NCI-H524 treated with DMSO at 0.1 percent for 48 hours (cell line): Measurements from ENCODE around the gene MMP25.
"Not testable (repeated sequence)": the region's sequence is repeated elsewhere in the genome, so short reads cannot be mapped to it uniquely, and the experiment has no call there.

Experiments
- DNase-seq: peaks from one replicate; lab custom pipeline; 2025; lab: John Stamatoyannopoulos, UW

MMP25 gene

DNA sequence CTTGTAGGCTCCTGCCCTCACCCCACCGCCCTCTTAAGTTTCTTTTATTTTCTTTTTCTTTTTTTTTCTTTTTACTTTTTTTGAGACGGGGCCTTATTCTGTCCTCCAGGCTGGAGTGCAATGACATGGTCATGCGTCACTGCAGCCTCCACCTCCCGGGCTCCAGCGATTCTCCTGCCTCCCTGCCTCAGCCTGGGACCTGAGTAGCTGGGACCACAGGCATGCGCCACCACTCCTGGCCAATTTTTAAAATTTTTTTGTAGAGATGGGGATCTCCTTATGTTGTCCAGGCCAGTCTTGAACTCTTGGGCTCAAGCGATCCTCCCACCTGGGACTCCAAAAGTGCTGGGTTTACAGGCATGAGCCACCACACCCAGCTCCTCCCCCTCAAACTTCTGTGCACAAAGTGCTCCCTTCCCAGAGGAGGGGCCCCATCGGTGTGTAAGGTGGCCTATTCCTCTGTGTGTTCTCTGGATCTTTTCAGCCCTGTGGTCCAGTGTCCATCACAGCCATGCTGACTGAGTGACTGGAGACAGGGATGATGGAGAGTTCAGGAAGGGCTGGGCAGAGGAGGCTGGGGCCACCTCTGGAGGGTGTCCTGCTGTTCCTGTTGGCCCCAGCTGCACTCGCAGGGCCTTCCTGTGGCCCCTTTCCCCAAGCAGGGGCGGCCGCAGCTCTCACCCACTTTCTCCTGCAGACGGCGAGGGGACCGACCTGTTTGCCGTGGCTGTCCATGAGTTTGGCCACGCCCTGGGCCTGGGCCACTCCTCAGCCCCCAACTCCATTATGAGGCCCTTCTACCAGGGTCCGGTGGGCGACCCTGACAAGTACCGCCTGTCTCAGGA is 10.2 kb downstream of the MMP25 start:
- no peak for DNase-seq

DNA sequence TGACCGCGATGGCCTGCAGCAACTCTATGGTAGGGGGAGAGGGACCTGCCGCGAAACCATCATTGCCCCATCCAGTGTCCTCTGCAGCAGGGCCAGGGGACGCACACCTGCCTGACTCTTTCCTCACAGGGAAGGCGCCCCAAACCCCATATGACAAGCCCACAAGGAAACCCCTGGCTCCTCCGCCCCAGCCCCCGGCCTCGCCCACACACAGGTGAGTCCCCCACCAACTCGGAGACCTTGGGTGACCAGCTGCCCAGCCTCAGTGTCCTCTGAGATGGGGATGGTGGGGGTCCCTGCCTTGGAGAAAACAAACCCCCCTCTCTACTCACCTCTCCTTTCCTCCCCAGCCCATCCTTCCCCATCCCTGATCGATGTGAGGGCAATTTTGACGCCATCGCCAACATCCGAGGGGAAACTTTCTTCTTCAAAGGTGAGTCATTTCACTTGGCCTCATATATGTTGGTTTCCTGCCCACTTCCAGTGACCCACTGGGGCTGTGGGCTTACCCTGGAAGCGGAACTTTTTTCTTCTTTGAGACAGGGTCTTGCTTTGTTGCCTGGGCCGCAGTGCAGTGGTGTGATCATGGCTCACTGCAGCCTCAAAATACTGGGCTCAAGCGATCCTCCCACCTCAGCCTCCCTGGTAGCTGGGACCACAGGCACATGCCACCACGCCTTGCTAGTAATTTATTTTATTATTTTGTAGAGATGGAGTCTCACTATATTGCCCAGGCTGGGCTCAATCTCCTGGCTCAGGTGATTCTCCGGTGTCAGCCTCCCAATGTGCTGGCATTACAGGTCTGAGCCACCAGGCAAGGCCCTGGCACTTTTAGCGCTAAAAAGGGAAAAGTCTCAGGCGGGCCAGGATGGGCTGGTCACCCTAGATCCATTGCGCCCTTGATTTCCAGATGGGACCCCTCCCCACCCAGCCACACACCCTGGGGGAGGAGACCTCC is 11.1 kb downstream of the MMP25 start:
- no peak for DNase-seq

DNA sequence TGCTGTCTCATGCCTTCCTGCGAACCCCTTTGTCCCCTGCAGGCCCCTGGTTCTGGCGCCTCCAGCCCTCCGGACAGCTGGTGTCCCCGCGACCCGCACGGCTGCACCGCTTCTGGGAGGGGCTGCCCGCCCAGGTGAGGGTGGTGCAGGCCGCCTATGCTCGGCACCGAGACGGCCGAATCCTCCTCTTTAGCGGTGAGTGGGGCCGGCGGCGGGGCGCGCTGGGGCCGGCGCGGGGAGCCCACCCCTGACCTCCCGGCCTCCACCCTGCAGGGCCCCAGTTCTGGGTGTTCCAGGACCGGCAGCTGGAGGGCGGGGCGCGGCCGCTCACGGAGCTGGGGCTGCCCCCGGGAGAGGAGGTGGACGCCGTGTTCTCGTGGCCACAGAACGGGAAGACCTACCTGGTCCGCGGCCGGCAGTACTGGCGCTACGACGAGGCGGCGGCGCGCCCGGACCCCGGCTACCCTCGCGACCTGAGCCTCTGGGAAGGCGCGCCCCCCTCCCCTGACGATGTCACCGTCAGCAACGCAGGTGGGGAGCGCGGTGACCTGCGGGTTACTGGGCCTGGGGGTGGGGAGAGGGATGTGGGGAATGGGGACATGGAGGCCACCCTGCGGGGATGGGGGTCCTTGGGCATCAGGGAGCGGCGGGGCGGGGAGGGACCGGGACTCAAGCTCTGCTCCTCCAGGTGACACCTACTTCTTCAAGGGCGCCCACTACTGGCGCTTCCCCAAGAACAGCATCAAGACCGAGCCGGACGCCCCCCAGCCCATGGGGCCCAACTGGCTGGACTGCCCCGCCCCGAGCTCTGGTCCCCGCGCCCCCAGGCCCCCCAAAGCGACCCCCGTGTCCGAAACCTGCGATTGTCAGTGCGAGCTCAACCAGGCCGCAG is 12.0 kb downstream of the MMP25 start:
- DNase-seq = no peak

DNA sequence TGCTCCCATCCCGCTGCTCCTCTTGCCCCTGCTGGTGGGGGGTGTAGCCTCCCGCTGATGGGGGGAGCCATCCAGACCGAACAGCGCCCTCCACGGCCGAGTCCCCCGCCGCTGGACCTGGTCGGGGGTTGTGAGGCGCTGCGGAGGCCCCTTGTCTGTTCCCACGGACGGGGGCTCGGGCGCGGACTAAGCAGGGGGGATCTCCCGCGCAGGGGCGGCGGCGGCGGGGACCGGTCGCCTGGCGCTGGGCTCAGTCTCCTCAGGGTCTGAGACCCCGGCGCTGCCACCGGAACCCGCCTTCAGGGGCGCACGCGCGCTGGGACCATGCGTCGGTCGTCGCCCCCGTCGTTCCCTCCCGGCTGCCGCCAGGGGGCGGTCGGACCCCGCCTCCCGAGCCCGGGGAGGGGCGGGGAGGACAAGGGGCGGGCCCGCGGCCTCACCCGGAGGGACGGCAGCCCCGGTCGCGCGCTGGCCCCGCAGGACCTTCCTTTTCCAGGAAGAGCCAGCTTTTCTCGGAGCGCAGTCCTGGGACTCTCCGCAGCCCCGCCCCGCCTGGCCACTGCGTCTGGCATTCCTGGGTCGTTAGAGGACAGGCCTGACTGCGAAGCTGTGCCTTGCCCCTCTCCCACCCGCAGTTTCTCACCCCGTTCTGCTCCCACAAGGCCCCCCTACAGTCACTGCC is 12.8 kb downstream of the MMP25 start:
- no peak for DNase-seq

DNA sequence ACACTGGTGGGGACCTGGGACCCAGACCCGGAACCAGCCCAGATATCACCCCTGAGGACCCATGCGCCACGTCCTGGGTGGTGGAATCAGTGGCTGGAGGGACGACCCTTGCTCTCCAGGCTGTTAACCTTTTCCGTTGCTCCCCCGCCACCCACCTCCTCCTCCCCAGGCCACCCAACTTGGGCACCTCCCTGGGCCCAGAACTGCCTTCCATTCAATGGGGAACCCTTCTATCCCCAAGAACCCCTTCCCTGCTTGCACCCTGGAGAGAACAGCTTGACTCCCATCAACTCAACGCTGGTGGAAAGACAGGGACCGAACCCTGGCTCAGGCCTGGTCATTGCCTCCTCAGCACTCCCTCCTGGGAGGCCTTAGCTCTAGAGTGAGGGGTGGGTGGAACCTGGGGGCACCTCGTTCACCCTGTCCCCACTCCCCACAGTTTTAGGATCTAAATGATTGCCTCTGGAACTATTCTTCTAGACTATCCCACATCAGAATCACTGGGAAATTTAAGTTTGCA is 13.4 kb downstream of the MMP25 start:
- DNase-seq = no peak

DNA sequence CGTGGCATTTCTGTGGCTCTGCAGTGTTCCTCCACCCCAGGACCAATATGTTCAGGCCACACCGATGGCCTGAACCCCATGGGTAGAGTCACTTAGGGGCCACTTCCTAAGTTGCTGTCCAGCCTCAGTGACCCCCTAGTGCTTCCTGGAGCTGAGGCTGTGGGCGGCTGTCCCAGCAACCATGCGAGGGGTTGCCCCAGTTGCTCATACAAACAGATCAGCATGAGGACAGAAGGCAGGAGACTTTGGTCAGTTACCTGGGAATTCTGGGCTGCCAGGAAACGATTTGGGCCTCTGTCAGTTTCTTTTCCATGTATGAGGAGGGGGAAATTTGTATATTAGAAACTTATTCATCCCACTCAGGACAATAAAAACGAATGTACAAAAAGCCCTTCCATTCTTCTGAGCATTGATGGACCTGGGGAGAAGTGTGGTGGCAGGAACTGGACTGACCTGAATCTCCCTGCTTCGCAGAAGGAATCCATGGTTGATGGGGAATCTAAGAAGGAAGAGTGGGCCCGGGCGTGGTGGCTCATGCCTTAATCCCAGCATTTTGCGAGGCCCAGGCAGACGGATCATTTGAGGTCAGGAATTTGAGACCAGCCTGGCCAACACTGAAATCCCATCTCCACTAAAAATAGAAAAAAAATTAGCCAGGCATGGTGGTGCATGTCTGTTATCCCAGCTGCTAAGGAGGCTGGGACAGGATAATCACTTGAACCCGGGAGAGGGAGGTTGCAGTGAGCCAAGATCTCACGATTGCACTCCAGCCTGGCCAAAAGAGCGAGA is 14.2 kb downstream of the MMP25 start:
- DNase-seq = no peak

DNA sequence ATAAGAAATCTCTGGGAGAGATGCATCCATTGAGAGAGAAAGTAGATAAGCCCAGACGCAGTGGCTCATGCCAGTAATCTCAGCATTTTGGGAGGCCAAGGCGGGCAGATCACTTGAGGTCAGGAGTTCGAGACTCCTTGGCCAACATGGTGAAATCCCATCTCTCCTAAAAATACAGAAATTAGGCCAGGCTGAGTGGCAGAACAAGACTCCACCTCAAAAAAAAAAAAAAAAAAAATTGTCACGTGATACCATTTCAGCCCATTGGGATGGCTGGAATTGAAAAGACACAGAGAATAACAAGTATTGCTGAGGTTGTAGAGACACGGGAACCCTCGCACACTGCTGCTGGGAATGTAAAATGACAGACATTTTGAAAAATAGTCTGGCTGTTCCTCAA is 16.2 kb downstream of the MMP25 start:
- DNase-seq = no peak

DNA sequence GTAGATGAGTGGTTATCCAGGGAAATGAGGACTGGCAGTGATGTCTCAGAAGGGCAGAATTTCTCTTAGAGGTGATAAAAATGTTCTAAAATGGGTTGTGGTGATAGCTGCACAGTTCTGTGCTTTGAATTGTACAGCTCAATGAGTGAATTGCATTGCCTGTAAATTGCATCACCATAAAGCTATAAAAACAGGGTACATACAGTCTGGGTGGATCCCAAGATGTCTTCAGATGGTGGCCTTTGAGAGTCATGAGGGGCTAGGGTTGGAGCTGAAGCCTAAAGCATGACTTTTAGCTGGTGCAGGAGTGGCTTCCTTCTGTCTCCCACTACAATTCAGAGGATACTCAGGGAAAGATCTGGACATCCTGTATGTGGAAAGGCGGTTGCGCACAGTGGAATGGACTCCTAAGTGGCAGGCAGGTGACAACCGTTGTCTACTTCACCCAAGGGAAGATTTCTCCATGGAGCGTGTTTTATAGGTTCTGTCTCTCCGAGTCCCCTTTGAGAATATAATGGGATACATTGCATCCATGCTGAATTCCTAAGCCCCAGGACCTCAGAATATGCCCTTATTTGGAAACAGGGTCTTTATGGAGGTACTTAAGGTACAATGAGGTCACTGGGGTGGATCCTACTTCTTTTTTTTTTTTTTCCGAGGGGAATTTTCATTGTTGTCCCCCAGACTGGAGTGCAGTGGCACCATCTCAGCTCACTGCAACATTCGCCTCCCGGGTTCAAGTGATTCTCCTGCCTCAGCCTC is 17.4 kb downstream of the MMP25 start:
- no peak for DNase-seq

DNA sequence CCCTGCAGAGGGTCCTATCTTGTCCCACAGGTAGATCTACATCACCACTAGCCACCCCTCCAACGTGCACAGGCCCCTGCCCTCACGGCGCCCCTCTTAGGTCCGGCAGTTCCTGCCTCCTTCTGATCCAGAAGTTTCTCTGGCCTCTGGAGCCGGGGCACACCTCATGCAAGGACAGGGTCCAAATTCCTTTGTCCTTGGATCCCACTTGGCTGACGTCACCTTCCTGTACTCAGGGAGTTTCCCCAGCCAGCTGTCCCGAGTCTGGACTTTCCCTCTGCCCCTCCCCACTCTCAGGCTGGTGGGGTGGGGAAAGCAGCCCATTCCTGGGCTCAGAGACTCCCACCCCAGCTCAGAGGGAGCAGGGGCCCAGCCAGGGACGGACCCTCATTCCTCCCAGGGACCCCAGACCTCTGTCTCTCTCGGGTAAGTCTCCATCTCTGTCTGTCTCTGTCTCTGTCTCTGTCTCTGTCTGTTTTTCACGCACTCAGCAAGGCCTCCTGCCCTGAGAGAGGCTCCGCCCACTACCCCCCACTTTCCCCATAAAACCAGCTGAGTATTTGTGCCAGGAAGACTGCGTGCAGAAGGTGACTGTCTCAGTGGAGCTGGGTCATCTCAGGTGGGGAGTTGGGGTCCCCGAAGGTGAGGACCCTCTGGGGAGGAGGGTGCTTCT is 18.8 kb downstream of the MMP25 start, which contains the start of gene IL32:
Gene IL32 (plus strand): TSS at position 572 of the 673 bp plus-strand sequence. CDS start 172 bp downstream, outside the sequence.
- no peak for DNase-seq

DNA sequence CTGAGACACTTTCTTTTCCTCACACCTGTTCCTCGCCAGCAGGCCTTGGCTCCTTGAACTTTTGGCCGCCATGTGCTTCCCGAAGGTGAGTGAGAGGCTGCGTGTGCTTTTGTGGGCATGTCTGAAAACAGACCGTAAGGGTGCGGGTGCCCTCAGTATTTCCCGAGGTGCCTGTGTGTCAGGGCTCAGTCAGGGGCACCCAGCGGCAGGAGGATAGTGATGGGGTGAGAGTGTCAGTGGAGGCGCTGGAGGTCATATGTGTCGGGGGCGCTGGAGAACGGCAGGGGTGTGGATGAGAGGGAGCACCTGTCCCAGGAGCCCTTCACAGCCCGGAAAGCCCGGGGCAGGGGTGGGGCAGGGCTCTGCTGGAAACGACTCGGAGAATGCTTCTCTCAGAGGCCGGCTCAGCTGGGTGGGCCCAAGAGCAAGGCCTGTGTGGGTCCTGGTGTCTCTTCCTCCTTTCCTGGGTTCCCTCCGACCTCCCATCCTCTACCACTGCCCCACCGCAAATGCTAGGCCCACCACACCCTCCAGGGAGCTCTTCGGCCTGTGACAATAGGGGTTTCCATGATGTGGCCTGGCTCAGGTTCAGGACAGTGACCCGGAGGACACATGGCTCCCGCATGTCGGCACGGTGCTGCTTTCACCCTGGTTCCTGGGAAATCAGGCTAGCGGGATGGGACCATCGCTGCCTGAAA is 19.5 kb downstream of the MMP25 start:
- no peak for DNase-seq

DNA sequence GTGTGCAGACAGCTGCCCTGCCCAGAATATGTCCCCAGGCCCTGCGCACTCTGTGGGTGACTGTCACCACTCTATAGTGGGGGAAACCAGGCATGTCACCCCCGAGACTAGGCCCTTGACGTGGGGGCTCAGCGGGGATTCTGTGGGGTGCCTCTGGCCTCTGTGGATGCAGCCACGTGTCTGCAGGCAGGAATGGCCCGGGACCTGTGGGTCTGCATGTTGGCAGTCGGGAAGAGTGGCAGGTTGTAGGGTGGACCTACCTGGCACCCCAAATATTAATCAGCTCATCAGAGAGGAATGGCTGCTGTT is 20.0 kb downstream of the MMP25 start:
- no peak for DNase-seq

DNA sequence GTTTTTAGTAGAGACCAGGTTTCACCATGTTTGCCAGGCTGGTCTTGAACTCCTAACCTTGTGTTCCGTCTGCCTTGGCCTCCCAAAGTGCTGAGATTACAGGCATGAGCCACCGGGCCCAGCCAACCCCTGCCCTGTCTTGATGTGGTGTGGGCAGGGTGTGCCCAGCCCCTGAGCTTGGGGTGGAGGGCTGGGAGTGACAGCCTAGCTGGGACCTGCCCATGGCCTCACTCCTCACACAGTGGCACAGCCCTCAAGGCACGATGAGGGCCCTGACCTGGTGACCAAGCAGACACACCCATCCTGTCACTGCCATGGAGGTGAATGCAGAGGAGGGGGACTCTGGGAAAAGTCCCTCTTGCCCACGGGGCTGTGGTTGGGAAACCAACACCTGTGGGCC is 22.1 kb downstream of the MMP25 start:
- DNase-seq = no peak

DNA sequence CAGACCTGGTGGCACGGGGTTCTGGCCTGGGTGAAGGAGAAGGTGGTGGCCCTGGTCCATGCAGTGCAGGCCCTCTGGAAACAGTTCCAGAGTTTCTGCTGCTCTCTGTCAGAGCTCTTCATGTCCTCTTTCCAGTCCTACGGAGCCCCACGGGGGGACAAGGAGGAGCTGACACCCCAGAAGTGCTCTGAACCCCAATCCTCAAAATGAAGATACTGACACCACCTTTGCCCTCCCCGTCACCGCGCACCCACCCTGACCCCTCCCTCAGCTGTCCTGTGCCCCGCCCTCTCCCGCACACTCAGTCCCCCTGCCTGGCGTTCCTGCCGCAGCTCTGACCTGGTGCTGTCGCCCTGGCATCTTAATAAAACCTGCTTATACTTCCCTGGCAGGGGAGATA is 22.8 kb downstream of the MMP25 start:
- DNase-seq = not testable (repeated sequence)

DNA sequence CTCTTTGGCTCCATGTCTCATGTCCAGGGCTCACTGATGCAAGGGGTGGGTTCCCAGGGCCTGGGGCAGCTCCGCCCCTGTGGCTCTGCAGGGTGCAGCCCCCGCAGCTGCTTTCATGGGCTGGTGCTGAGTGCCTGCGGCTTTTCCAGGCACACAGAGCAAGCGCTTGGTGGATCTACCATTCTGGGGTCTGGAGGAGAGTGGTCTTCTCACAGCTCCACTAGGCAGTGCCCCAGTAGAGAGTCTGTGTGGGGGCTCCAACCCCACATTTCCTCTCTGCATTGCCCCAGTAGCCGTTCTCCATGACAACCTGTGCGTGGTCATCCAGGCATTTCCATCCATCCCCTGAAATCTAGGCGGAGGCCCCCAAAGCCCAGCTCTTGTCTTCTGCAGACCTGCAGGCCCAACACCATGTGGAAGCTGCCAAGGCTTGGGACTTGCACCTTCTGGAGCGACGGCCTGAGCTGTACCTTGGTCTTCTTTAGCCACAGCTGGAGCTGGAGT is 24.3 kb downstream of the MMP25 start:
- DNase-seq = no peak

DNA sequence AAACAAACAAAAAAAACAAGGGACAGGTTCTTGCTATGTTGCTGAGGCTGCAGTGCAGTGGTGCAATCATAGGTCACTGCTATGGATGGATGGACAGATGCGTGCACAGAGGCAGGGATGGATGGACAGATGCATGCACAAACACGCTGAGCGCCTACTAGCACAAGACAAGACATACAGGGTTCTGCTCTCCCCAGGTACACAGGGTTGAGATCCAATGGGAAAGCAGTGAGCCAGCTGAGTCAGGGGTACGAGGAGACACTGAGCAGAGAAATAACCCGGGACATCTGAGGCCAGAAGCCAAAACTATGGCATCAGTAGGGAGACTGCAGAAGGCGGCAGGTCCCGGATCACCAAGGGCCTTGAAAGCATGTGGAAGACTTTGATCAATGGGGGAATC is 25.3 kb downstream of the MMP25 start:
- no peak for DNase-seq

DNA sequence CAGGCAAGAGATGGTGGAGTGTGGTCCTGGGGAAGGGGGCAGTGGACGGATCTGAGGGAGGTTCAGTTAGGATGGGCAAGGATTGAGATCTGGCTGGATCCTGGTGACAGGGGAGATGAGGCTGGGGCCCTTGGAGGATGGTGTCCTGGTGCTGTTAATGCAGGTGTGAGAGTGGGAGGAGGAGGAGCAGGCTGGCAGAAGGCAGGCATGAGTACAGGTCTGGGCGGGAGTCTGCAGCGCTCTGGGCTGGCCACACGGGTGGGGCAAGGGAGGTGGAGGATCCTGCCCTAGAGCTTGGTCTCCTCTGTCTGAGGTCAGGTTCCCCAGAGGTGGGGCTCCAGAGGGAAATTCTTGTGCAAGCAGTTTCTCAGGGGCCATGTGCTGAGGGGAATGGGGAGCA is 25.8 kb downstream of the MMP25 start:
- DNase-seq = not testable (repeated sequence)

DNA sequence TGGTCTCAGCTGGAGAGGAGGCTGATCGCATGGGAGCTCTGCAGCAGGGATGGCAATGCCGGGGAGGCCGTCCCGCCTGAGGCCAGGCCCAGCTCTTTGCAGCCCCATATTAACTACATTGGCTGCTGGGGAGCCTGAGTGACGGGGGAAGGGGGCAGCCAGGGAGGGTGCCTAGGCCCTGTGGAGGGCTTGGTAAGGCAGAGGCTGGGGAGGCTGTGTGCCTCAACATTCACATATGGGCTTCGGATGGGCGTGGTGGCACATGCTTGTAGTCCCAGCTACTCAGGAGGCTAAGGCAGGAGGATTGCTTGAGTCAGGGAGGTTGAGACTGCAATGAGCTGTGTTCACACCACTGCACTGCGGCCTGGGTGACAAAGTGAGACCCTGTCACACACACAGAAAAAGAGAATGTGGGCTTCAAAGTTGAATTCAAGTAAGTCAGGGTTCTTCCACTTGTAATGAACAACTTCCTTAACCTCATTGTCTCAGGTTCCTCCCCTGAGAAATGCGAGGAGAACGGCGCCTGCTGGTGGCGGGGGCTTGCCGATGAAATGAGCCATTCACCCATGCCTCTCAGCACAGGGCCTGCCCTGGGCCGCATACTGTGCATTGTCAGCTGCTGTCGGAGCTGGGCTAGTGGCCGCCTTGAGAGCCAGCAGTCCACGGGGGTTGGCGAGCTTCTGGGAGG is 26.4 kb downstream of the MMP25 start:
- not testable (repeated sequence) for DNase-seq

DNA sequence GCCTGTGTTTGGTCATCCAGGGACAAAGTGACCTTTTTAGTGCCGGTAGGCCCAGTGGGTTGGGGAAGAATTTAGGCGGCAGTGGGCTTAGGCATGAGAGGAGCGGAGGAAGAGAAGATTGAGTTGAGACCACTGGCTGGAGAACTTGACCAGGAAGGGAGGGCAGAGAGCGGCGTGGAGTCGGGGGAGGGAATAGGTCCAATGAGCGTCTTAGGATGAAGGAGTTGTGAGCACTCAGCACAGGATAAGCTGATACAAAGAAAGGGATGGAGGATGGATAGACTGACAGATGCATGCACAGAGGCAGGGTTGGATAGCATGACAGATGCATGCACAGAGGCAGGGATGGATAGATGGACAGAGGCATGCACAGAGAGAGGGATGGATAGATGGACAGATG is 27.1 kb downstream of the MMP25 start:
- DNase-seq = no peak
